ENCODE data around the gene VAMP7. TPM values are rescaled to one million over a fixed set of nuclear protein-coding genes. Genes with fewer than 3 reads are reported as not detected.

VAMP7 gene
- total RNA-seq, 1 experiment from 2014 or later = 78.4 TPM

GRCh38 chrX:155988859-155989258 lies 107.7 kb downstream of the VAMP7 start:
- Histone ChIP-seq H3K9me3 (ENCODE audit: control insufficient read depth, insufficient read depth, low read depth, low read length) (no peaks in the 10 kb centered on the region), H3K36me3 (ENCODE audit: control insufficient read depth, insufficient read depth, low read length) (no peaks in the 10 kb centered on the region)
- TF ChIP-seq REST (IDR thresholded peaks at IDR 0.05; ENCODE audit: insufficient read depth in 1 of 2, low read depth in 2 of 2, low read length in 1 of 2) (no peak), POLR2AphosphoS5 (IDR thresholded peaks at IDR 0.05; ENCODE audit: low read depth, low read length) (no peak), SIN3A (IDR thresholded peaks at IDR 0.05; ENCODE audit: borderline replicate concordance, insufficient read depth, low read depth, low read length) (no peak), TCF7L2 (IDR thresholded peaks at IDR 0.05; ENCODE audit: low read depth, low read length) (no peak), CTCF (IDR thresholded peaks at IDR 0.05) (no peak)

More at GRCh38 chrX:155988859-155989258, 107.7 kb downstream of the VAMP7 start:
- Histone ChIP-seq H3K27me3 (ENCODE audit: control insufficient read depth, insufficient read depth, low read length) (no peaks in the 10 kb centered on the region), H3K4me1 (ENCODE audit: control insufficient read depth, insufficient read depth, low read length) (no peaks in the 10 kb centered on the region), H3K4me3 (ENCODE audit: low read depth in 2 of 2, low read length in 2 of 2) (no peak overlapping the region), H3K27ac (ENCODE audit: low read length) (no peak overlapping the region)
- DNase-seq (ENCODE audit: low read depth, low spot score) = no peak
- POLR2A ChIA-PET = no interaction called here
- CTCF ChIA-PET = no interaction called here
- in situ Hi-C loops (cut with HindIII; ENCODE audit: low pct_unique_long_range_greater_than_20kb, low sequenced_read_pairs) = no loop called here
- ATAC-seq = no peak
- no TSS peak for BruUV-seq (replicated peaks)
- intact Hi-C loops (cut with micrococcal nuclease; ENCODE audit: unreplicated experiment) = no loop called here

Other genes starting within 250 kb of the VAMP7 start
- gene IL9R, start 116.4 kb downstream of the VAMP7 start, total RNA-seq (2021; ENCODE audit: unreplicated experiment) = 0.46 TPM

All from Panc1 (cell line).